ENCODE results near the gene SPTB.

SPTB gene

DNA sequence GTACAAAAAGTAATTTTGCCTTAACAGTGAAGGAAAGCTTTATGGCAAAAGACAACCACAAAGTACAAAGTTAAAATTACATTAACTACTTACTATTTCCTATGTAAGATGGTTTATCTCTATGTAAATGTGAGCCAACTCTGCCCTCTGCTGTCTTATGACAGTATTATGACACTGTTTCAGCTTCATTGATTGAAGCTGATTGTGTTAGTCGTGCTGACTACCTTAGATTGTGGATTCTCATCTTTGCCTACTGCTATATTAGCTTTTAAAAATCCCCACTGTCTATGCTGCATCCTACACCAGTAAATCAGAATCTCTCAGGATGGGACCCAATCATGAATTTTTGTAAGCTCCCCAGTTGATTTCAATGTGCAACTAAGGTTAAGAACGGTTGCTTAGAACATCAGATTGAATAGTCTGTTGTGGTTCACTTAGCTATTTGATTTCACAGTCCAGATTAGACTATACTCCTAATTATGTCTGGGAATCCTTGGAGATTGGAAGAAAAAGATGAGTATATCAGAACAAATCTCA lies 12.2 kb upstream of the SPTB start:
- intact Hi-C loops (cut with DNase I): no loop called here
- DNase-seq: peak in 17 of 42 donors; percentile 8 to 71 (median 50)

DNA sequence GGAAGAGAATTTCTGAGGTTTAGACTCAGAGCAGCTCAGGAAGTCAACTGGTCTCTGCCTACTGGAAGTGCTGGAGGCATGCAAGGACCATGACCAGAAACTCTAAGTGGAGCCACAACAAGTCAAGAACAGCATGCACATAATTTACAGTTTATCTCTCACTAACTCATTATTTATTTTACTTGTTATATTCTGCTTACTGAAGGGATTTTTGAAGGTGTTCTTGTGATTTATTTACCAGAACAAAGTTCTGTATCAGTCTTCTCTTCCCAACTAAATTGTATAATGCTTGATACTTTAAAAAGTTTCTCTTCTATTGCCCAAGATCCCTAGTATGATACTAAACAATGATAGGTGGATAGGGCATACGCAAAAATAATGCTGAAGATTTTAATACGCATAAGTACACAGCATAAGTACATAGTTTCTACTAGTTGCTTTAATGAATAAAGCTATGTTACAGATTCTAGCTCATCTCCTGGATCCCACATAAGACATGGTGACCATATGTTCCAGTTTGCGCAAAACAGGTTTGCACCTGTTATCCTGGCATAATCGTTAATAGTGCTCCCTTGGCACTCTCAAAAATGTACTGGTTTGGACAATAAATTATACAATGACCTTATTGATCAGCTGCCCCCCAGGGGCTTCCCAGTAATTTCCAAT lies 11.6 kb upstream of the SPTB start:
- intact Hi-C loops (cut with DNase I): no loop called here
- no peak for DNase-seq

DNA sequence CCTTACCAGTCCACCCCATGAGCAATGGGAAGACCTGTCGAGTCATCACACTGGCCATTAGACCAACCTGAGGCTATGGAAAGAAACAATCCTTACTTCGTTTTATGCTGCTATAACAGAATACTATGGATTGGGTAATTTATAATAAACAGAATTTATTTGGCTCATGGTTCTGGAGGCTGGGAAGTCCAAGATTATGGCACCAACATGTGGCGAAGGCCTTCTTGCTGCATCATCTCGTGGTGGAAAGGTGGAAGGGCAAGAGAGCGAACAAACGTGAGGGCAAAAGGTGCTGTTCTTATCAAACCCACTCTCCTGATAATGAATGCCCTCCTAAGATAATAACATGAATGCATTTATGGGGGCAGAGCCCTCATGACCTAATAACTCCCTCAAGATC lies 9.6 kb upstream of the SPTB start:
- intact Hi-C loops (cut with DNase I): no loop called here
- no peak for DNase-seq

- no peak for DNase-seq
- intact Hi-C loops (cut with DNase I): no loop called here
Observed at GRCh38 chr14:64885559-64885958, 5.9 kb upstream of the SPTB start.

- intact Hi-C loops (cut with DNase I): no loop called here
- peak; percentile 37 to 87 (median 73) for DNase-seq
Observed at GRCh38 chr14:64880221-64881121, 764 bp upstream of the SPTB start.

DNA sequence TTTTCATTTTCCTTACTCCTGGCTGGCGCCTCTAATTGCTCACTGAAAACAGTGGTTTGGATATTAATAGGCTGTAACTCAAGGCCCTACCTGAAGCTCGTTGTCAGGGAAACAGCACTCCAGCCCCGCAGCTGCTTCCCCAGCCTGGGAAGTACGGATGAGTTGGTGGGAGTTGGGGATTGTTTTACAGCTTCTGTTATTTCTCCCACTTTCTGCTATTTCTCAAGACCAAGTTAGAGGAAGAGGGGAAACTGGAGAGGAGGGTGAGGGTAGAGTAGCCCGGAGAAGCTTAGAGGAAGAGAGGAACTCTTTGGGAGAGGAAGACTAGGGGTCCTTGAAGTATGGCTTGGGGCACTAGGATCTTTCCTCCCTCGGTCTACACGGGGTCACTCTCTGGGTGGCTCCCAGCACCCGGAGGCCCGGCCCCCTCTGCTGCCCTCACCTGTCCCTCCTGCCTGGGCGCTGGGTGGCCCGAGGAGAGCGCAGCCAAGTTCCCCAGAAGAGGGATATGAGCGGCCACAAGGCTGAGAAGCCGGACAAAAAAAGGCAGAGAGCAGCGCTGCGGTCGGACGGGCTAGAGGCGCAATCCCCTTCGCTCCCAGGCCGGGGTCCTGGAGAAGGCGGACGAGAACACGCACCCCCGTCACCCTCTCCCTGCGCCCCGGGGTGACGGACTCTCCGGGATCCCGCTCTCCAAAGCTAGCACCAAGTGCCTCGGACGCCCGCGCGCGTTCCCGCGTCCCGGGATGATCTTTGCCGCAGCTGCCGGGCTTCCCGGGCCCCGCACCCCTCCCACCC lies 671 bp downstream of the SPTB start:
- peak in 40 of 42 donors; percentile 12 to 79 (median 49) for DNase-seq
- intact Hi-C loops (cut with DNase I): loop anchor here (5.0 kb wide), 1 partner anchor 57 kb away; no protein-coding TSS in a partner anchor

DNA sequence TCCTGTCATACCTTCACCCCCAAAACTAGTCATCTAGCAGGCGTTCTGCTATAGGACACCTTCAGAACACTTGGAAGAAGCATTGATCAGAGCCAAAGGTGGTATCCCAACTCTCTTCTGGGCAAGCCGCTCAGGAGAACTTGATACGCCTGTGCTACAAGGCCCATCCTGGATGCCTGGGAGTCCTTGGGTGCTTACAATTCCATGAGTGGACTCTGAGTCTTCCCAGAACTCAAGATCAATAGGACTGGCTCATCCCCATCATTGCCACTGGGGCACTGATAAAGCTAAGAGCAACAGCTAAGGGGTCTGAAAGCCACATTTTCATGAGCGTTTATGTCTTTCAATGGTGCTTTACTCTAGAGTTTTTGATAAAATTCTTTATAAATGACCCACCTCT lies 1.9 kb downstream of the SPTB start:
- DNase-seq: no peak
- intact Hi-C loops (cut with DNase I): loop anchor here (5.0 kb wide), 1 partner anchor 56 kb away; no protein-coding TSS in a partner anchor

DNA sequence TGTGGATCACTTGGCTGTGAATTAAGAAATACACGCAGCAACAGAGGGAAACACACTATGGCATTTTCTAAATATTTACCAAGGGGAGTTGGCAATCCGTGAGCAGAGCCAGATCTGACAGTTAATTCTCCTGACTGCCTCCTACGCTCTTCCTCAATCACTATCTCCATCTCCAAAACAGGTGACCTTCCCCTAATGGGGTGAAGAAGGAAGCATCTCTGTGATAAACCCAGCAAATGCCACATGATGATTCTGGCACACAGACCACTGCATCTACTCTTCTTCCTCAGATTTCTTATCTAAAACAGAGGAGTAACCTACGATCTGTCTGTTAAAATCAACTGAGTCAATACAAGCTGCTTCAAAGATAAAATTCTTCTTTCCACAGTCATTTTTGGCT lies 4.4 kb downstream of the SPTB start:
- intact Hi-C loops (cut with DNase I): loop anchor here (5.0 kb wide), 1 partner anchor 53 kb away; no protein-coding TSS in a partner anchor
- DNase-seq: no peak

GRCh38 chr14:64873506-64874219 lies 6.0 kb downstream of the SPTB start:
- intact Hi-C loops (cut with DNase I): no loop called here
- no peak for DNase-seq

DNA sequence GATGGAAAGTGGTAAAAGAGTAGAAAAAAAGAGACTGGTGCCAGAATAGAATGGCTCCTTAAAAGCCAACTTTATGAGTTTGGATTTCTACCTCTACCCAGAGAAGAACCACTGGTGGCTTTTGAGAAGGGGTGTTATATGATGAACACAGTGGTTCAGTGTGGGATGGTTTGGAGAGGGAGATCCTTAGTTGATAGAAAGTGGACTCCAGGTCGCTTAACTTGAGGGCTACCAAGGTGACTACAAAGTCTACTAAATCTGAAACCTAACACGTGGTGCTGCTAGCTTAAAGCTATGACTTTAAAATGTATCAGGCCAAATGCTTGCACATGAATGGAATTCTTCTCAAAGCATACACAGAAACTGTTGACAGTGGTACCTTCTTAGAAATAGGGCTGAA lies 8.4 kb downstream of the SPTB start:
- intact Hi-C loops (cut with DNase I): no loop called here
- DNase-seq: no peak

DNA sequence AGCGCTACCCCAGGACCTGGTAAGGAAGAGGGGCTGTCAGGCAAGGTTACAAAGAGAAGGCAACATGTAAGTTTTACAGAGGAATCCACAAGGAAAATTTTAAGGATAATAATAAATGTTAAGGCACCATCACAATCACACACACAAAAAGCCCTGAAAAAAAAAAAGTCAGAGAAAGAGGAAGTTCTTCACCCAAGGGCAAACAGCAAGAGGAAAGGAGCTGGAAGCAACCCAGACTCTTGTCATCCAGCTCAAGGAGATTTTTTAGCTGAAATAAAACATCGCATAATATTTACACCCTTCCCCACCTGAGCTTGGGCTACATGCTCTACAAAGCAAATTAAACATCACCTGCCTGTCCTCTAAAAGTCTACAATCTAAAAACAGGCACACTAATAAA lies 9.5 kb downstream of the SPTB start:
- intact Hi-C loops (cut with DNase I): no loop called here
- no peak for DNase-seq

DNA sequence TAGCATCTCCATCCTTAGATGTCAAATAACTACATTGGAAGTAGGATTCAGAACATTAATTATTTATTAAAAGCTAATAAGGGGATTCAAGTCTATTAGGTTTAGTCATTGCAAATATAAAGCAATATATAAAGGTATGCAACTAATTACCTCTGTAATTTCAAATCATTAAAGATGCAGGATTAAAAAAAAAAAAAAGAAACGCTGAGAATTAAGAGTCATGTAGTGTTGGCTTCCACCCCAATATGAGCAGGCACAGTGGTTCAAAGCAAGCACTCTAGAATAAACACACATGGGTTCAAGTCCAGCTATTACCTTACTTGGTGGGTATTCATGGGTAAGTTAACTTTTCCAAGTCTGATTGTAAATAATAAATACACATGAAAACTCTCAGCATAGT lies 10.9 kb downstream of the SPTB start:
- intact Hi-C loops (cut with DNase I): no loop called here
- DNase-seq: no peak

- no peak for DNase-seq
- intact Hi-C loops (cut with DNase I): no loop called here
Observed at GRCh38 chr14:64868379-64868778, 11.3 kb downstream of the SPTB start.

DNA sequence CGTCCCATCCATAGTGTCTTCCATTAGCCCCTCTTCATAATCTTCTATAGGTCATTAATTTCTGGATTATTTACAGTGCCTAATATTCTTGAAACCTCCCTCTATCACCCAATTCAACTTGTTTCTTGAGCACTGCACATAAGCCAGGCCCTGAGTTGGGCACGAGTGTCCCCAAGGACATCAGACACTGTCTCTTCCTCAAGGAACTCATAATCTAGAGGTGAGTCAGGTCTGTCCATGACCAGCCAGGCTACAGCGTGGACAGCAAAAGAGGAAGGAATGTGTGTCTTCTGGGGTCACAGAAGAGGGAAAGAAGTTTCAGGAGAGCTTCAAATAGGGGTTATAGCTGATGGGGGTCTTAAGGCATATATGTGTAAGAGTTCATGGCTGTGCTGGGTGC lies 12.5 kb downstream of the SPTB start:
- no peak for DNase-seq
- intact Hi-C loops (cut with DNase I): no loop called here

DNA sequence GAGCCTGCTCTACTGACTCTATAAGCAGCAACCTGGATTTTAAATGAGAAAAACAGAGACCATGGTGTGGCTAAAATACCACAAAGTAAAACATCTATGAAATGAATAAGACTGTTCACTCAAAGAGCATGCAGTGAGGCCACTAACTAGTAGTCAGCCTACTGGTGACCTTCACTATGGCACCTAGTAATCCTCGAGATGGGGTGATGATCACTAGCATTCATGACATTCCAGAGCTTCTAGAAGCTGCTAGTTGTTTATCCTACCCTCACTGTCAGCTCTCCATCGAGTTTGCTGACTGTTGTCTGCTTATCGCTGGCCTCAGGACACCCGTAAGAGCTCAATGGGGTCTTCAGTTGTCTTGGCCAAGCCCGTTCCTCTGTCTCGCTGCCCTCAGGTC lies 13.7 kb downstream of the SPTB start:
- intact Hi-C loops (cut with DNase I): no loop called here
- DNase-seq: no peak

DNA sequence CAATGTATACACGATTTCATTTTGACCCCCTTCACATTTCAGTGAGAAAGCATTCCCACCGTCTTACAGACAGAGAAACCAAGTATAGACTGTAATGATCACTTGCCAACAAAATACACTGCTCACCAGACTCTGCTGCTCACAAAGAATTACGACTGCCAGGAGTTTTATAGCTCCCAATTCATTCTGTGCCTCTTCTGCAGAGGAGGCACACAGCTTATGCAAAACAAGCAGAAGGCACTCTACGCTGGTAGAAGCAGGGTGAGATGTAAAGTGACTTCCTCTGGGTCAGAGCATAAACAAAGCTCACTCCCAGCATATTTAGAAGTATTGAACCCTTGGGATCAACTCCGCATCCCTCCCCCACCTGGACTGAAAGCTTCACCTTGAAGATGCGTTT lies 14.6 kb downstream of the SPTB start:
- intact Hi-C loops (cut with DNase I): no loop called here

DNA sequence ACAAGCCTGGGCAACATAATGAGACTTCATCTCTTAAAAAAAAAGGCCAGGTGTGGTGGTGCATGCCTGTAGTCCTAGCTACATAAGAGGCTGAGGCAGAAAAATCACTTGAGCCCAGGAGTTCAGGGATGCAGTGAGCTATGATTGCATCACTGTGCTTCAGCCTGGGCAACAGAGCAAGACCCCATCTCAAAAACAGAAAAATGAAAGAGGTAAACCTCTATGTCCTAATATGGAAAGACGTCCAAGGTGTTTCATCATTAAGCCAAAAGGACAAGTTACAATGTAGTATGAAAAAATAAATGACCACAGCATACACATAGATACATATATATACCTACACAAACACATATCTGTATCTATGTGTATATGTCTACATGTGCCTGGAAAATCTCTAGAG lies 15.4 kb downstream of the SPTB start:
- no peak for DNase-seq
- intact Hi-C loops (cut with DNase I): no loop called here

More for the DNA sequence above, 14.6 kb downstream of the SPTB start:
- peak in 3 of 42 donors; percentile 22 to 53 (median 49) for DNase-seq

- intact Hi-C loops (cut with DNase I): no loop called here
- peak in 26 of 42 donors; percentile 15 to 76 (median 36) for DNase-seq
Observed at GRCh38 chr14:64861916-64862315, 17.8 kb downstream of the SPTB start.

DNA sequence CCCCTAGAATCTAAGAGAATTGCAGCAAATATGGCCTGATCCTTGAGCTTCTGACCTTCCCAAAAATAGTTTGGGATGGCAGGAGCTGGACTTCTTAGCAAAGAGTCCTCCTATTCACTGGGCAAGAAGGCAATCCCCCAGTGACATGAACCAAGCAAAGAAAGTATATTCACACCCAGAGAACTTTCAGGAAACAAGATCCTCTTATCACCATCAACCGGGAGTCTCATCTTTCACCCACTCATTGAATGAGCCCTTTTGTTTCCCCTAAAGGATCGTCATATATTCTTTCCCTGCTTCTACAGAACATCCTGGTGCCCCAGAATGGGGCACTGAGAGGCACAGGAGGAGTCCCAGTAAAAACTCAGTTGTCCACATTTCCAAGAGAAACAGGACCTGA lies 19.7 kb downstream of the SPTB start:
- DNase-seq: no peak
- intact Hi-C loops (cut with DNase I): no loop called here
